Sciatic nerve (tissue), 2 donors: ENCODE measurements around the gene EVI5L. TPM values are rescaled to one million over a fixed set of nuclear protein-coding genes. Genes with fewer than 3 reads are reported as not detected.
"Not testable (repeated sequence)": the region's sequence is repeated elsewhere in the genome, so short reads cannot be mapped to it uniquely, and the experiment has no call there.

ENCODE experiments used
- ATAC-seq: fragments of 200-7000 bp; cut with Tn5 transposase; one replicate; pipeline ENCODE4 v1.9.1; 2020; ENCODE audit warnings: mild to moderate bottlenecking, moderate library complexity
- DNase-seq: peaks from one replicate; pipeline ENCODE4 v3.0.0-alpha.2; 2020; ENCODE audit warnings: low spot score
- intact Hi-C: fragments of 100-400 bp; cut with DNase I; formaldehyde crosslinking; loops from one replicate; pipeline ENCODE4 v1.14.2; 2022
- total RNA-seq: library from RNA; stranded (reverse); fragmentation: NEBNext Ultra II Directional; extraction: Animal tissue kit (Norgen Biotek cat#: 25700); gene quantifications from one replicate; pipeline ENCODE4 v1.2.1, GENCODE V29; 2021
- donor health status: DM: no; HTN: no; CAD: no.
- donor health status: DM: no; HTN: no; CAD: no.

Gene EVI5L
- total RNA-seq, 1 donor from 2014 or later = 14.2 TPM

GRCh38 chr19:7883796-7884570 is 54.0 kb downstream of the EVI5L start:
- ATAC-seq (no peak), DNase-seq (no peak)
- intact Hi-C loops = no loop called here

DNA sequence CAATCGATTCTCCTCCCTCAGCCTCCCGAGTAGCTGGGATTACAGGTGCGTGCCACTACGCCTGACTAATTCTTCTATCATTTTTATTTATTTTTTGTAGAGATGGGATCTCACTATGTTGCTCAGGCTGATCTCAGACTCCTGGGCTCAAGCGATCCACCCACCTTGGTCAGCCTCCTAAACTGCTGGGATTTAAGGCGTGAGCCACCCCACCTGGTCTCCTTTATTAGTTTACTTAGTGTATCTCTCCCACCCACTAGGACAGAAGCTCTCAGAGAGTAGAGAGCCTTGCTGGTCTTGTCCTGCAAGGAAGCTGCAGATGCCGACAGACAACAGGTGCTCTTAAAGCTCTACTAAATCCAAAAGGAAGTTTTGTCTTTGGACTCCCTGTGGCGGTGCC is 55.8 kb downstream of the EVI5L start:
- DNase-seq = no peak
- intact Hi-C loops = no loop called here

DNA sequence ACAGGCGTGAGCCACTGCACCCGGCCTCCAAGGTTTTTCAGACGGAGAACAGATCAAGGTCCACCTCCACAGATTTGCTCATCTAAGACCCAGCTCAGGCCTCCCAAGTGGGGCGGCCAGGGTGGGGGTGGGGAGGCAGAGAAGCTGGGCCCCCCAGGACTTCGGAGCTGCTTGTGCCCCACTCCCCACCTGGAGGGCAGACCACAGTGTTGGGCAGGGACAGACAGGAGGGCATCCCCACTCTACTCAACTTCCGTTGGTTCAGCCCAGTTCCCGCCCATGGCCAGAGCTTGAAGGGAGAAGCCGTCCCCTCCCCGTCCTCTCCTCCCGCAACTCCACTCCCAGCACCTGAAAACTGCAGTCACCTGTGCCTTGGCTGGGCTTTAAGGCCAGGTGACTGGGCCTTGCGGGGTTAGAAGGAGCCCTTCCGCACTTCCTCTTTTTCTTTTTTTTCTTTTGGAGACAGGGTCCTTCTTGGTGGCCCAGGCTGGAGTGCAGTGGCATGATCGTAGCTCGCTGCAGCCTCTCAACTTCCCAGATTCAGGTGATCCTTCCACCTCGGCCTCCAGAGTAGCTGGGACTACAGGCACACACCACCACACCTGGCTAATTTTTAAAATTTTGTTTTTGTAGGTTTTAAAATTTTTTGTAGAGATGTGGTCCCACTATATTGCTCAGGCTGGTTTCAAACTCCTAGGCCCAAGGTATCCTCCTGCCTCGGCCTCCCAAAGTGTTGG is 57.6 kb downstream of the EVI5L start:
- no peak for ATAC-seq
- intact Hi-C loops = no loop called here
- no peak for DNase-seq

More for the DNA sequence above, 55.8 kb downstream of the EVI5L start:
- ATAC-seq = no peak

DNA sequence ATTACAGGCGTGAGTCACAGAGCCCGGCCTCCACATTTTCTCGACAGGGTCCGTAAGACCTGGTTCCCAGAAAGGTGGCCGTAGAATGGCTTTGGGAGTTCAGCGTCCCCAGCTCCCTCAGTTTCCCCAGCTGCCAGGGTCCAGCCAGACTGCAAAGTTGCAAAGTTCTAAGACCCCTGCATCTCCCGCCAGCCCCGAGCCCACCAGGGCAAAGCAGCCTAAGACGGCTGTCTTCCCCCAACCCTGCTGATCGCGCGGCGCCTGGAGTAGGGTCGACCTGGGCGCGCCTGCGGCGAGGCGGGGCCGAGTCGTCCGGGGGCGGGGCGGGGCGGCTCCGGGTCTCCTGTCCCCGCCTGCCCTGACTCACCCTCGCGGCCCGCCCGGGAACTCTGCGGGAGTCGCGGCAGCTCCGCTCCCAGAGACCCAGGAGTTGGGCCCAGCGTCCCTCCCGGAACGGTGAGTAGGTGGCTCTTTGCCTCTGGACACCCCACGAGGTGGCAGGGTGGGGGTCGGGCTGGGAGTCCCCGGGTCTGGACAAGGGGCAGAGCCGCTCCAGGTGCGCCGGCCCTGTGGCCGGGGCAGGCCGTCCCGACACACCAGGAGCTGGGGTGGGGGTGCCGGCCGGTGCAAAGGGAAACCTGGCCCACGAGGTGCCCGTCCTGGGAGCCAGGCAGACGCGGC is 58.3 kb downstream of the EVI5L start, which contains the start of gene LRRC8E:
Gene LRRC8E, plus strand, starts transcription at position 366 of the 681 bp plus-strand sequence. CDS start 7,094 bp downstream, outside the sequence.
- ATAC-seq (peak; percentile 57), DNase-seq (no peak)
- intact Hi-C loops = no loop called here

DNA sequence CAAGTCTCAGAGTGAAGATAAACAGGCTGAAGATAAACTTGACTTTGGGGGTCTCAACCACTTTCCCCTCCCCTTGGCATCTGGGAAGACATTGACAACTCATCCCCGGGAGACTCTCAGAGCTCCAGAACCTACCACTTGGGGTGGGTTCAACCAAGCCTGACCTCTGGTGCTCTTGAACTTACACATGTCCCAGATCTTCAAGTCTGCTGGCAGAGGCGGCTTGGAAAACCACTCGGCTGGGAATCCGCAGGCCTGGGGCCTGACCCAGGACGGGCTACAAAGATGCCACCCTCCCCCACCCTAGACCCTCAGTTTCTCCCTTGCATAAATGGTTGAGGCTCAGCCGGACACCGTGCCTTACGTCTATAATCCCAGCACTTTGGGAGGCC is 58.8 kb downstream of the EVI5L start:
- intact Hi-C loops = no loop called here
- DNase-seq (no peak), ATAC-seq (no peak)

DNA sequence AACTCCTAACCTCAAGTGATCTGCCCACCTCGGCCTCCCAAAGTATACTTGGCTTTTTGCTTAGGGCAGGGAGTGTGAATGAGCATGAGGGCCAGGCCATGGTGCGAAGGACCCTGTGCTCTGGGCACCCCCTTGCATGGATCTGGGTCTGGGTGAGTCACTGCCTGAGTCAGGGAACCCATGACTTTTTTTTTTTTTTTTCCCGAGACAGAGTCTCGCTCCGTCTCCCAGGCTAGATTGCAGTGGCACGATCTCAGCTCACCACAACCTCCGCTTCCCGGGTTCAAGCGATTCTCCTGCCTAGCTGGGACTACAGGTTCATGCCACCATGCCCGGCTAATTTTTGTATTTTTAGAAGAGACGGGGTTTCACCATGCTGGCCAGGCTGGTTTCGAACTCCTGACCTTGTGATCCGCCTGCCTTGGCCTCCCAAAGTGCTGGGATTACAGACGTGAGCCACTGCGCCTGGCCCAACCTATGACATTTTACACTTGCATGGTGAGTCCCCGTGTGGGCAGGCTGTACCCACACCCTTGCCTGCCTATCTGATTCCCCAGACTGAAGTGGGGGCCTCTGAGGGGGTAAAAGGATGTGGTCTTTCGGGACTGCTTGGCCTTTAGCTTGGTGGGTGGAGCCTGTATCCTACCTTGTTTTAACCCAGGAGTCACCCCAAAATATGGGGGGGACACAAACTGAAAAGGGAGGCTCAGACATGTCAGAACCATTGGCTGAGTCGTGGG is 63.5 kb downstream of the EVI5L start:
- DNase-seq, intact Hi-C loops, ATAC-seq: not testable (repeated sequence)

DNA sequence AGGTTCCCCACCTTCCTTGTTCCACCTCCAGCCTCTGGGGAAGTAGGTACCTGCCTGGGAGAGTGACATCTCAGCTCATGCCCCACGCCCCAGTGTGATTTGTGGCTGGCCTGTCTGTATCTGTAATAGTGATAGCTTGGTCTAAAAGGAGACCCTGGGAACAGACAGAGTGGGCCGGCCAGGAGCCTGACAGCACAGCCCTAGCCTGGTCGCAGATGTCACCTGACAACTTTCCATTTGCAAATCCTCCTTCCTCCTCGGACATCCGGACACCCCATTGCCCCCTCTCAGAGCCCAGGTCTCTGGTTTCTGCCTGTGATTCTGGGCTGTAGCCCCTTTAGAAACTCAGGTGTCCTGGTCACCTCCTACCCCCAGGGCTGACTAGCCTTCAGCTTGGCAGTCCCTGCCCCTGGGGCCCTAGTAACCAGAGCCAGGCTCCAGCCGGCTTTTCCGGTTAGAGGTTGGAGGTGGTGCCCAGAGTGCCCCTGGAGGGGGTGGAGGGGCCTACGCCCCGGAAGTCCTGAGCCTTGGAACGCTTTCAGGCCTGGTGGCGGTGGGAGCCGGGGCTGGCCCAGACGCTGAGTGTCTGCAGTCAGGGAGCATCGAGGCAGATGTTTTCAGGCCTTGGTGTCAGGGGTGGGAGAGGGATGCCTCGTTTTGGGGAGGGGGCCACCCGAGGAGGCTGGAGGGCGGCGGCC is 64.7 kb downstream of the EVI5L start:
- intact Hi-C loops = no loop called here
- DNase-seq = no peak
- no peak for ATAC-seq

DNA sequence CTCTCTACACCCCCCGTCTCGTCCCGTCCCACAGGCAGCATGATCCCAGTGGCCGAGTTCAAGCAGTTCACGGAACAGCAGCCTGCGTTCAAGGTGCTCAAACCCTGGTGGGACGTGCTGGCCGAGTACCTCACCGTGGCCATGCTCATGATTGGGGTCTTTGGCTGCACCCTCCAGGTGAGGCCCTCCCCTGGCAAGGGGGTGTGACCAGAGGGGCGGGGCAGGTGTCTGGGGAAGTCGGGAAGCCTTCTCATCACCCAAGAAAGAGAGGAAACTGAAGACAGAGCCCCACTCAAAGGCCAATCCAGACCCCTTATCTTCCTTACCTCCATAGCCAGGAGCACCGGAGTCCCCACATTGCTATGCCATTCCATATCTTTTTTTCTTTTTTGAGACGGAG is 65.5 kb downstream of the EVI5L start:
- no peak for DNase-seq
- ATAC-seq = no peak
- intact Hi-C loops = no loop called here

- intact Hi-C loops = no loop called here
- no peak for ATAC-seq
- no peak for DNase-seq
Observed at GRCh38 chr19:7897292-7897691, 67.3 kb downstream of the EVI5L start.

DNA sequence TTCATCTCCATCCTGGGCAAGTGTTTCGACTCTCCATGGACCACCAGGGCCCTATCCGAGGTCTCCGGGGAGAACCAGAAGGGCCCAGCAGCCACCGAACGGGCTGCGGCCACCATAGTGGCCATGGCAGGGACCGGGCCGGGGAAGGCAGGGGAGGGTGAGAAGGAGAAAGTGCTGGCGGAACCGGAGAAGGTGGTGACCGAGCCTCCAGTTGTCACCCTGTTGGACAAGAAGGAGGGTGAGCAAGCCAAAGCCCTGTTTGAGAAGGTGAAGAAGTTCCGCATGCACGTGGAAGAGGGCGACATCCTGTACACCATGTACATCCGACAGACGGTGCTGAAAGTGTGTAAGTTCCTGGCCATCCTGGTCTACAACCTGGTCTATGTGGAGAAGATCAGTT is 68.9 kb downstream of the EVI5L start:
- intact Hi-C loops = no loop called here
- no peak for ATAC-seq
- no peak for DNase-seq

DNA sequence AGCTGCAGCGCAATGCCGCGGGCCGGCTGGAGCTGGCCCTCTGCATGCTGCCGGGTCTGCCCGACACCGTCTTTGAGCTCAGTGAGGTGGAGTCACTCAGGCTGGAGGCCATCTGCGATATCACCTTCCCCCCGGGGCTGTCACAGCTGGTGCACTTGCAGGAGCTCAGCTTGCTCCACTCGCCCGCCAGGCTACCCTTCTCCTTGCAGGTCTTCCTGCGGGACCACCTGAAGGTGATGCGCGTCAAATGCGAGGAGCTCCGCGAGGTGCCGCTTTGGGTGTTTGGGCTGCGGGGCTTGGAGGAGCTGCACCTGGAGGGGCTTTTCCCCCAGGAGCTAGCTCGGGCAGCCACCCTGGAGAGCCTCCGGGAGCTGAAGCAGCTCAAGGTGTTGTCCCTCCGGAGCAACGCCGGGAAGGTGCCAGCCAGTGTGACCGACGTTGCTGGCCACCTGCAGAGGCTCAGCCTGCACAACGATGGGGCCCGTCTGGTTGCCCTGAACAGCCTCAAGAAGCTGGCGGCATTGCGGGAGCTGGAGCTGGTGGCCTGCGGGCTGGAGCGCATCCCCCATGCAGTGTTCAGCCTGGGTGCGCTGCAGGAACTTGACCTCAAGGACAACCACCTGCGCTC is 69.8 kb downstream of the EVI5L start:
- intact Hi-C loops = no loop called here
- DNase-seq (no peak), ATAC-seq (no peak)

- DNase-seq = no peak
- no peak for ATAC-seq
- intact Hi-C loops = no loop called here
Observed at GRCh38 chr19:7900401-7900870, 70.4 kb downstream of the EVI5L start.

GRCh38 chr19:7900931-7901330 is 70.9 kb downstream of the EVI5L start:
- DNase-seq = no peak
- no peak for ATAC-seq
- intact Hi-C loops = no loop called here

DNA sequence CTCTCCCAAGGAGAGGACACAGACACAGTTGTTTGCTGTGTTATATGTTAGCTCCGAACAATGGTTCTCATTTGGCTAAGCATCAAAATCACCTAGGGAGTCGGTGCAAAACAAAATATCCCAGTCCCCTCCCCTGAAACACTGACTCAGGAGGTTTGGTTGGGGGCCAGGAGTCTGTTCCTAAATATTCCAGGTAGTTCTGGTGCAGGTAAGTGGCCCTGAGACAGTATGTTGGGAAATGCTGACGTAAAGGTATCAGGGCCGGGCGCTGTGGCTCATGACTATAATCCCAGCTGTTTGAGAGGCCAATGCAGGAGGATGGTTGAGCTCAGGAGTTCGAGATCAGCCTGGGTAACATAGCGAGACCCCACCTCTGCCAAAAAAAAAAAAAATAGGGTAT is 71.3 kb downstream of the EVI5L start:
- intact Hi-C loops = no loop called here
- DNase-seq = no peak
- ATAC-seq = no peak

- intact Hi-C loops = no loop called here
- DNase-seq (no peak), ATAC-seq (peak; percentile 1)
Observed at GRCh38 chr19:7902796-7903243, 72.8 kb downstream of the EVI5L start.

DNA sequence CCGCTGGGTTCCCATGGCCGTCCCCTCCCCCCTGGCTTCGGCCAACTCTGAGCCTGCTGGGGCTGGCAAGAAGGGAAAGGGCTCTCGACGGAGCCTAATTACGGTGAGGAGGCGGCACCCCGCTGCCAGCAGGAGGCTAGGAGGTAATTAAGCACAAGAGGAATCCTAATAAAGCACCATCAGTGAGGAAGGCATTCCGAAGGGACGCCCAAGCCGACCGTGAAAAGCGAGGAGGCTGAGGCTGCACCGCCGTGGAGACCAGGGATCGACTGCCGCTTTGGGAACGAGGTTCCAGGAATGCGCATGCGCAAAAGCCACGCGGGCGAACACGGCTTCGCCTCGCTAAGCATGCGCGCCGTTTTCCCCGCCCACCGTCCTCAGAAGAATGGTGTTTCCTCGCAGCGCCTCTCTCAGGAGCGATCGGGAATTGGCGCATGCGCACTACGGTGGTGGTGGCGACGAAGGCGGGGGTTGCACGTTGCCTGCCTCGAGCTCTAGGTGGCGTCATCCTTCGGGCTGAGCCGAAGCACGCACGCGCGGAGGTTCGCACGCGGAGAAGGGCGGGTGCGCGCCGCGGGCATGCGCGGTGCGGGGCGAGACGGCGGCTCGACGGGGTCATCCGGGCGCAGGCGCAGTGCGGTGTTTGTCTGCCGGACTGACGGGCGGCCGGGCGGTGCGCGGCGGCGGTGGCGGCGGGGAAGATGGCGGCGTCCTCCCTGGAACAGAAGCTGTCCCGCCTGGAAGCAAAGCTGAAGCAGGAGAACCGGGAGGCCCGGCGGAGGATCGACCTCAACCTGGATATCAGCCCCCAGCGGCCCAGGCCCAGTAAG is 73.4 kb downstream of the EVI5L start, which contains the start of gene MAP2K7:
Gene MAP2K7, plus strand, starts transcription at position 634 of the 830 bp plus-strand sequence. Its CDS starts 68 bp downstream, at position 702.
- DNase-seq = peak; percentile 100
- peak; percentile 93 for ATAC-seq
- intact Hi-C loops = no loop called here
